Stimulated activated CD8-positive, alpha-beta memory T cell treated with anti-CD3 and anti-CD28 coated beads, Interleukin-15, amount 100 ng/mL, for 48 hours (primary cell): ENCODE data around the gene COL6A1.

ENCODE experiments used
- DNase-seq, 2 donors: peaks; one replicate each; pipeline ENCODE4 v3.0.0-alpha.2; 2020; ENCODE audit warnings: low read depth in 2 of 2

COL6A1 gene

GRCh38 chr21:45982092-45982757 lies 655 bp downstream of the COL6A1 start:
- no peak for DNase-seq

DNA sequence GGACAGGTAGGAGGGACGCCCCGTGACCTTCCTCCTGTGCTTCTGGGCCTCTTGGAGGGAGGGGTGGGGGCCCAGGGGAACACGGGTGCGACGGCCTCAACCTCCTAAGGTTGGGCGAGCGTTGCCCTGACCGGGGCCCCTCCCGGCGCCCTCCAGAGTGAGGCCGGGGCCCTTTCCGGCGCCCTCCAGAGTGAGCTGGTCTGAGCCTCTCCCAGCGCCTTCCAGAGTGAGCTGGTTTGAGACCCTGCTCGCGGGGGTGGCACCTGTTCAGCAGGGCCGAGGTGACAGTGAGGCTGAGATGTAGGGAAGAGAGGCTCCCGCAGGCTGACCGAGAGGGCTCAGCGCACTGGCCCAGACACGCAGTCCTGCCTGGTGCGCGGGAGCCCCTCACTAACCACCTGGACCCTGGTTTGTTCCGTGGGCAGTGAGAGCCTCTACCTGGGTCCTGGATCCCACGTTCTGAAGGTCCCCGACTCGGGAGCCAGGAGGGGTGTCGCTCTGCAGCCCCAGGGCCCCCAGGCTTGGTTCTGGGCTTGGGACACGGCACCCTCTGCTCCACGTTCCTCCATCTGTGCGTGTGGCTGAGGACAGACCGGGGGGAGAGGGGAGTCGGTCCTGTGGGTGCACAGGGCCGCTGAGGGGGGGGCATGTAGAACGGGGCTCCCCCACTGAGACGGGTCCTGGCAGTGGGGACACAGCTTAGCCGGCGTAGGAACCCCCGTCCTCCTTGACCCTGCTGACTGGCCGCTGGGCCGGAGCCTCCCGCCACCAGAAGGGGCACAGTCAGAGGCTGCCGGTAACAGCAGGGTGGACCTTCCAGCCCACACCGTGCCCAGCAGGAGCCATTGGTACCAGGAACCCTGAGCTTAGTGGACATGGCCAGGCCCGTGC lies 1.4 kb downstream of the COL6A1 start:
- no peak for DNase-seq

DNA sequence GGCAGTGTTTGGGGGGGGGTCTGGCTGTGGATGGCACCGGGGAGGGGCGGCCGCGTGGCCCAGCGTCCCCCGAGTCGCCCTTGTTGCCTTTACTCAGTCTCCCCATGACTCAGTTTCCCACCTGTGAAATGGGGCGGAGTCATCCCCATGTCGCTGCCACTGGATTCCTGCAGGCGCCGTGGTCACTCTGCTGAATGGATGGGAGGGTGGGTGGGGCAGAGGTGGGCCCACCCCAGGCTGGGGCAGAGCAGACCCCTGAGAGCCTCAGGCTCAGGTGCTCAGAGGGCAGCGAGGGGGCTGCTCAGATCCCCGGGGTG lies 2.0 kb downstream of the COL6A1 start:
- DNase-seq, result no peak

DNA sequence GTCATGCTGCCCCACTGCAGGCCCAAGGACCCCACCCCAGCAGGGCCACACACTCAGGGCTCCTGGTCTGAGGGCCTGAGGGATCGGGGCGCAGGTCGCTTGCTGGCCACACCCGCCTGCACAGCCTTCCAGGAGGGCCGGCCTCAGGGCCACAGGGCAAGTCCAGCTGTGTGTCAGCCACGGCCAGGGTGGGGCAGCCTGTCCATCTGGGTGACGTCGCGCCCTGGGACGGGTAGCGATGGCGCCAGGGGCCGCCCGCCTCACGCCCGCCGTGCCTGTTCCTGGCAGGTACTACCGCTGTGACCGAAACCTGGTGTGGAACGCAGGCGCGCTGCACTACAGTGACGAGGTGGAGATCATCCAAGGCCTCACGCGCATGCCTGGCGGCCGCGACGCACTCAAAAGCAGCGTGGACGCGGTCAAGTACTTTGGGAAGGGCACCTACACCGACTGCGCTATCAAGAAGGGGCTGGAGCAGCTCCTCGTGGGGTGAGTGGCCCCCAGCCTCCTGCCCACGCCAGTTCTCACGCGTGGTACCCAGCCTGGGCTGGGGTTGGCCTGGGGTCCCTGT lies 2.5 kb downstream of the COL6A1 start:
- DNase-seq, result no peak

GRCh38 chr21:45984584-45985095 lies 3.1 kb downstream of the COL6A1 start:
- no peak for DNase-seq

GRCh38 chr21:45985471-45986315 lies 4.1 kb downstream of the COL6A1 start:
- DNase-seq, result no peak

DNA sequence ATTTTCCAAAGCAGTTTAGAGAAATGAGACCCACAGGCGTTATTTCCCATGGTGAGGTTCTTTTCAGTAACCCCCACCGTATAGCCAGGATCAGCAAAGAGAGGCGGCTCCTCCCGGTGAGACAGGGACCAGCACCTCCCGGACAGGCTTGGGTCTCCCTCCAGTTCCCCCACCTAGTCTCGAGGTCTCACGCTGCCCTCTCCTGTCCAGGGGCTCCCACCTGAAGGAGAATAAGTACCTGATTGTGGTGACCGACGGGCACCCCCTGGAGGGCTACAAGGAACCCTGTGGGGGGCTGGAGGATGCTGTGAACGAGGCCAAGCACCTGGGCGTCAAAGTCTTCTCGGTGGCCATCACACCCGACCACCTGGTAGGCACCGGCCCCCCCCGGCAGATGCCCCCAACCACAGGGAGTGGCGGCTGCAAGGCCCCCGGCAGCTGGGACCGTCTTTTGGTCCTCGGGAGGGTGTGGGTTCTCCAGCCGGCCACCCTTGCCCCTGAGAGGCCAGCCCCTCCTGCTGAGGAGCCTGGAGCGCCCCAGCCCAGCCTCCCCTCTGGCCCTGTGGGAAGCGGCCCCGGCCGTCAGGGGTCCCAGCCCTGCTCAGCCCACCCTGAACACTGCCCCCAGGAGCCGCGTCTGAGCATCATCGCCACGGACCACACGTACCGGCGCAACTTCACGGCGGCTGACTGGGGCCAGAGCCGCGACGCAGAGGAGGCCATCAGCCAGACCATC lies 4.9 kb downstream of the COL6A1 start:
- DNase-seq, result no peak

GRCh38 chr21:45987121-45987711 lies 5.6 kb downstream of the COL6A1 start:
- no peak for DNase-seq

- no peak for DNase-seq
Measured at GRCh38 chr21:45988366-45989347, 7.1 kb downstream of the COL6A1 start.

GRCh38 chr21:45989355-45990048 lies 7.9 kb downstream of the COL6A1 start:
- DNase-seq, result no peak

DNA sequence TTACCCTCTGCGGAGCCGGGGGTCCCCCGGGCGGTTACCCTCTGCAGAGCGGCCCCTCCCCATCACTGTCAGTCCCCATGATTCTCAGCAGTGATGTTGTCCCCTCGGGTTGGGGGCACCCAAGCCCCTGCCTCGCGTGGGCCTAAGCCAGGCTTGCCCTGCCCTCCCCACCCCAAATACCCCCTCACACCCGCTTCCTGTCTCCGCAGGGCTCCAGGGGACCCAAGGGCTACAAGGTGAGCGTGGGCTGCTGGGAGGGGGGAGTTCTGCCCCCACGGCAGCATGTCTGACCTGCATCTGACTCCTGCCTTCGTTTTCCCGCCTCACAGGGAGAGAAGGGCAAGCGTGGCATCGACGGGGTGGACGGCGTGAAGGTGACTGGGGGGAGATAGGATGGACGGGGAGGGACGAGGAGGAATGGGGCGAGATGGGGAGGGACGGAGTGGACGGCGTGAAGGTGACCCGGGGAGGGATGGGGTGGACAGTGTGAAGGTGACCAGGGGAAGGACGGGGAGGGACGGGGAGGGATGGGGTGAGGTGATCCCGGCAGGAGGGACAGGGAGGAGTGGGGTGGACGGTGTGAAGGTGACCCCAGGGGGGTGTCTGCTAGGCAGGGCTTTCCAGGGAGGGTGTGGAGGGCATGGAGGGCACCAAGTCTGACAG lies 8.6 kb downstream of the COL6A1 start:
- no peak for DNase-seq

- no peak for DNase-seq
Measured at GRCh38 chr21:45990741-45991605, 9.4 kb downstream of the COL6A1 start.

DNA sequence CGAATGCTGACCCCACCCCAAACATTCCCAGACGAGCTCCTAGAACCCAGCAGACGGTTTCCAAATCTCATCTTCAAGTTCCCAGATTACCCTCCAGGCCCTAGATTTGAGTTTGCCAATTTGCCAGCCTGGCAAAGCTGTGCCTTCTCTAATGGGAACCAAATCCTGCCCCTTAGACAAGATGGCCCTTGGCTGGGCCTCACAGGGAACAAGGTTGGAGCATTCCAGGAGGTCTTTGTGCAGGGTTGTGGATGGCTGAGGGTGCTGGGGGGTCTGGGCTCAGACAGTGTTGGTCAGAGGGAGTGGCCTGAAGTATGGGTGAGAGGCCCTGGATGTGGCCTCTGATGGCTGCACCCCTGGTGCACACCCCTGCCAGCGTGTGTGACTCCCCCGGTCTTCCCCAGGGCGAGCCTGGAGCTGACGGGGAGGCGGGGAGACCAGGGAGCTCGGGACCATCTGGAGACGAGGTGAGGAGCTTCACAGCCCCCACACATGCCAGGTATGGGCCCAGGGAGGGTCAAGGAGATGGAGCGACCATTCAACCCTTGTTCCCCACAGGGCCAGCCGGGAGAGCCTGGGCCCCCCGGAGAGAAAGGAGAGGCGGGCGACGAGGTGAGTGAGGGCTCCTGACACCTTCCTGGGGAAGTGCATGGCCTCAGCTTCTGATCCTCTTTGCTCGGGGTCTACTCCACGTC lies 10.2 kb downstream of the COL6A1 start:
- DNase-seq, result no peak

DNA sequence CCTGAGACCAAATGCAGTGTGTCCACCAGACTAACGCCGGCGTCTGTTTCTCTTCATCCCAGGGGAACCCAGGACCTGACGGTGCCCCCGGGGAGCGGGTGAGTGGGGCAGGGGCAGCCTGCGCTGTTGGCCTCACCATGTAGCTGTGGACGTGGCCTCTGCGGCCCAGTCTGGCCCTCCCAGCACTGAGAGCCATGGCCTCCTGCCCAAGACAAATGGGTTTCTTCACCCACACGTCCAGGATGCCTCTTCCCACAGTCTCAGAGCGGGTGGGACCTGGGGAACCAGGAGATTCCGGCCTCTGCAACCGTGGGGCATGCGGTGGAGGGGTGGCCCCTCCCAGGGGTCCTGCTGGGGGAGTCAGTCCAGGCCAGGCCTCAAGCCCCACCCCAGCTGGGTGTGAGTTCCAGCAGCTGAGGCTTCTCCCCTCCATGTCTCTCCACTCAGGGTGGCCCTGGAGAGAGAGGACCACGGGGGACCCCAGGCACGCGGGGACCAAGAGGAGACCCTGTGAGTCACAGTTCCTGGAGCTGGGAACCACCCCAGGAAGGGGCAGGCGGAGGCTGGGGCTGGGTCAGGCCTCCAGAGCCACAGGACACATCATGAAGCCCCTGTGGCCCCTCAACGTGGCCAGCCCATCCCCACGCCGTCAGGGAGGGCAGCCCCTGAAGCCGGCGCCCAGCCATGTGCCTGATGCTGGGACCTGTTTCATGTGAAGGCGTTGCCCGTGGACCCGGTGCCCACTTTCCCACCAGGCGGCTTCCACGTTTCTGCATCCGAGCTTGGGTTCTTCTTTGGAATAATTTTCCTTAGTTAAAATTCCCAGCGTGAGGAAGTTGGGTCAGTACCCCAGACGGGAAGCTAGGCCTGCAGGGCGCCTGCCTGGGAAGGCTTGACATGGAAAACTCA lies 11.0 kb downstream of the COL6A1 start:
- DNase-seq, result no peak

DNA sequence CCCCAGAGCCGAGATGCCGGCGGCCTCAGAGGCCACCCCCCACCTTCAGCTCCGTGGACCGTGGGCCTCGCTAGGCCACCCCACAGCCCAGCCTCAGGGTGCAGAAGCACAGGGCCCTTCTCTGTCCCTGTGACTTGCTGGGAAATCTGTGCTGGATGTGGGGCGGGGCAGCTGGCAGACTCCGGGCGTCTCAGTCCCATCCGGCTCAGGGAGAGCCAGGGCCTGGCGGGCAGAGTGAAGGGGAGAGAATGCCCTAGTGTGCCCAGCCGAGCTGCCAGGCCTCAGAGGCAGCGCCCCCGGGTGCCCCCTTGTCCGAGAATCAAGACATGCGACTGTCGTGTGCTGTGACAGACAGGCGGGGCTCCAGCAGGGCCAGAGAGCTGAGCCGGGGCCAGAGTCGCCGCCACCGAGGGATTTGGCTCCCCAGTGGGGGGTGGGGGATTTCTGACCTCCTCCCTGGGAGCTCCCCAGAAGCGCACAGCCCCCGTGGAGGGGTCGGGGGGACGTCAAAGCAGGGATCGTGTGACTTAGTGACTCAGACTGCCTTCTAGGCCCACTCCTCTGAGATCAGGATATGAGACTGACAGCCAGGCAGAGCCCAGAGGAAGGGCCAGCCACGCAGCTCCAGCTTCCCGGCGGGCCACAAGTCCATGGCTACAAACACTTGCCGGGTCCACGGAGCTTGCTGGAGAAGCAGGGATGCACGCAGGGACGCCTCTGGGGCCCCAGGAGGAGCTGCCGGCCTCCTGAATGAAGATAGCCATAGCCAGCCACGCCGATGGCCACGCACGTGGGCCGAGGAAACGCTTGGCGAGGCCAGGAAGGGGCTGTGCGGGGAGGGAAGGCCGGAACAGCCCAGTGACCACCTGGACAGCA lies 11.9 kb downstream of the COL6A1 start:
- no peak for DNase-seq
